Measurements from ENCODE around the gene TIPRL.

GRCh38 chr1:168187177-168187576, 8.4 kb downstream of the TIPRL start:
- TF ChIP-seq POLR2A (IDR thresholded peaks at IDR 0.05) (no peak), CTCF (IDR thresholded peaks at IDR 0.05) (no peak)

Data from thyroid gland (tissue), 4 donors.